Testis (tissue), 2 donors: ENCODE results near the gene CA14.

ENCODE experiments used
- POLR2A ChIP-seq: fragments of 450-650 bp; IDR thresholded peaks from one replicate; pipeline ENCODE4 v1.6.1; 2017; ENCODE audit warnings: antibody characterized with exemption, mild to moderate bottlenecking, moderate library complexity
- TF ChIP-seq, protein P1 (sequence below), 3 experiments: fragments of 450-650 bp in 2 of 3; fragments of 200-600 bp in 1 of 3; sonication (generic) in 1 of 3; IDR thresholded peaks; one replicate each; pipeline ENCODE4 v1.5.1; 2016 to 2019; ENCODE audit warnings: antibody characterized with exemption in 3 of 3, mild to moderate bottlenecking in 2 of 3, moderate library complexity in 1 of 3

DNA sequence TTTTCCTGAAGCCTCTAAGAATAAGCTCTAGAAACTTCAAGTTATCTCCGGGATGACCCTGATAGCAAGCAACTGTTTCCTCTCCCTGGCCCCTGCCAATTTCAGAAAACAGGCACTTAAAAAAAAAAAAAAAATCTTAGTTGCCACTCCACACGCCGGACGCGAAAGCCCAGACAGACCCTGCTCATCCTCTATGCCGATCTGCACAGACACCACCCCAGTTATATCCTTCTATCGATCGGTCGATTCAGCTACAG is 23.3 kb upstream of the CA14 start:
- no peak for TF ChIP-seq POLR2A
- TF ChIP-seq, protein P1, sequence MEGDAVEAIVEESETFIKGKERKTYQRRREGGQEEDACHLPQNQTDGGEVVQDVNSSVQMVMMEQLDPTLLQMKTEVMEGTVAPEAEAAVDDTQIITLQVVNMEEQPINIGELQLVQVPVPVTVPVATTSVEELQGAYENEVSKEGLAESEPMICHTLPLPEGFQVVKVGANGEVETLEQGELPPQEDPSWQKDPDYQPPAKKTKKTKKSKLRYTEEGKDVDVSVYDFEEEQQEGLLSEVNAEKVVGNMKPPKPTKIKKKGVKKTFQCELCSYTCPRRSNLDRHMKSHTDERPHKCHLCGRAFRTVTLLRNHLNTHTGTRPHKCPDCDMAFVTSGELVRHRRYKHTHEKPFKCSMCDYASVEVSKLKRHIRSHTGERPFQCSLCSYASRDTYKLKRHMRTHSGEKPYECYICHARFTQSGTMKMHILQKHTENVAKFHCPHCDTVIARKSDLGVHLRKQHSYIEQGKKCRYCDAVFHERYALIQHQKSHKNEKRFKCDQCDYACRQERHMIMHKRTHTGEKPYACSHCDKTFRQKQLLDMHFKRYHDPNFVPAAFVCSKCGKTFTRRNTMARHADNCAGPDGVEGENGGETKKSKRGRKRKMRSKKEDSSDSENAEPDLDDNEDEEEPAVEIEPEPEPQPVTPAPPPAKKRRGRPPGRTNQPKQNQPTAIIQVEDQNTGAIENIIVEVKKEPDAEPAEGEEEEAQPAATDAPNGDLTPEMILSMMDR (IDR thresholded peaks at IDR 0.05), result no peak
